Motor neuron (in vitro differentiated cells): ENCODE results near the gene GSTO2. TPM values are rescaled to one million over a fixed set of nuclear protein-coding genes. Genes with fewer than 3 reads are reported as not detected.

Source experiments
- ATAC-seq, 8 experiments: fragments of 200-7000 bp; cut with Tn5 transposase; replicated peaks in 6 of 8; 2 replicates each; pipeline ENCODE4 v1.8.0; 2021; ENCODE audit warnings: mild to moderate bottlenecking in 8 of 8, moderate library complexity in 8 of 8
- H3K27ac ChIP-seq, 2 donors: fragments of 250-450 bp; sonication (Bioruptor Pico); 2 replicates each; pipeline ENCODE4 v1.9.0; 2021; ENCODE audit warnings: antibody characterized with exemption in 2 of 2, mild to moderate bottlenecking in 2 of 2, moderate library complexity in 1 of 2
- H3K4me1 ChIP-seq, 2 donors: fragments of 250-450 bp; sonication (Bioruptor Pico); replicated peaks in 1 of 2; 2 replicates each; pipeline ENCODE4 v1.6.1; 2021; ENCODE audit warnings: antibody characterized with exemption in 2 of 2, mild to moderate bottlenecking in 2 of 2, moderate library complexity in 1 of 2
- H3K4me3 ChIP-seq, 5 donors: fragments of 250-450 bp; sonication (Bioruptor Pico); 2 replicates each; pipeline ENCODE4 v1.9.0; 2021; ENCODE audit warnings: antibody characterized with exemption in 5 of 5, mild to moderate bottlenecking in 5 of 5, moderate library complexity in 4 of 5
- WGBS, 10 experiments: fragments of 450-650 bp; shearing (Covaris generic); methylation state at CpG; one replicate each; pipeline ENCODE4 v1.0.0; 2022; 5-methylcytosine and 5-hydroxymethylcytosine counted together
- in situ Hi-C, 9 experiments: fragments of 400-800 bp; cut with MboI; loops; one replicate each; pipeline ENCODE4 v1.15.0; 2021; ENCODE audit warnings: low sequenced_read_pairs in 9 of 9, low pct_unique_long_range_greater_than_20kb in 2 of 9; ENCODE audit not compliant: unreplicated experiment in 9 of 9
- total RNA-seq, 8 experiments: library from RNA; unstranded; fragments of 300-600 nt; gene quantifications; 2 replicates each; pipeline versions ENCODE4 v1.2.3 to v1.2.4, GENCODE V29; 2022

Gene GSTO2
- total RNA-seq, 8 experiments from 2014 or later, result 0.88 to 3.6 (median 1.8) TPM

- Histone ChIP-seq H3K4me1 (no peaks in the 10 kb centered on the region), H3K27ac (no peak overlapping the region), H3K4me3 (peak overlapping the region in 1 of 5 donors; percentile 14)
- peak in 5 of 8 experiments; percentile 53 to 94 (median 74) for ATAC-seq
- in situ Hi-C loops, result no loop called here
- 0 to 94% (median 51%) methylated on average over 2 to 9 of the region's 42 CpGs; no CpG with 5 or more reads in 2 of the 10 experiments for WGBS, 10 experiments
These were observed 6.1 kb downstream of the GSTO2 start for GRCh38 chr10:104274762-104275721.

GRCh38 chr10:104276192-104276591 lies 7.2 kb downstream of the GSTO2 start:
- Histone ChIP-seq H3K27ac (no peak overlapping the region), H3K4me1 (no peaks in the 10 kb centered on the region), H3K4me3 (no peak overlapping the region)
- no peak for ATAC-seq
- in situ Hi-C loops, result no loop called here
- 50 to 100% (median 86%) methylated on average over 1 of the region's 1 CpG; no CpG with 5 or more reads in 3 of the 10 experiments for WGBS, 10 experiments

- in situ Hi-C loops, result no loop called here
- ATAC-seq, result no peak
- Histone ChIP-seq H3K4me1 (no peaks in the 10 kb centered on the region), H3K4me3 (no peak overlapping the region), H3K27ac (no peak overlapping the region)
- 82 to 100% (median 93%) methylated on average over 1 to 2 of the region's 2 CpGs; no CpG with 5 or more reads in 2 of the 10 experiments for WGBS, 10 experiments
These were observed 8.8 kb downstream of the GSTO2 start for GRCh38 chr10:104277785-104278184.

- Histone ChIP-seq H3K4me3 (no peak overlapping the region), H3K4me1 (no peaks in the 10 kb centered on the region), H3K27ac (no peak overlapping the region)
- no peak for ATAC-seq
- in situ Hi-C loops, result loop anchor here in 1 of 9 experiments (5.0 kb wide), 1 partner anchor 68 kb away; no protein-coding TSS in a partner anchor
- 75 to 100% (median 80%) methylated on average over 1 to 3 of the region's 3 CpGs; no CpG with 5 or more reads in 3 of the 10 experiments for WGBS, 10 experiments
These were observed 10.7 kb downstream of the GSTO2 start for GRCh38 chr10:104279550-104280259.

- 40 to 78% (median 57%) methylated on average over 1 to 3 of the region's 3 CpGs; no CpG with 5 or more reads in 3 of the 10 experiments for WGBS, 10 experiments
- no peak for ATAC-seq
- no peak overlapping the region for H3K4me3 ChIP-seq
- H3K27ac ChIP-seq, result no peak overlapping the region
- in situ Hi-C loops, result loop anchor here in 1 of 9 experiments (5.0 kb wide), 1 partner anchor 66 kb away; no protein-coding TSS in a partner anchor
- H3K4me1 ChIP-seq, result no peaks in the 10 kb centered on the region
These were observed 12.7 kb downstream of the GSTO2 start for GRCh38 chr10:104281694-104282093.

- no peaks in the 10 kb centered on the region for H3K4me1 ChIP-seq
- no peak overlapping the region for H3K4me3 ChIP-seq
- 0 to 76% (median 53%) methylated on average over 1 to 7 of the region's 7 CpGs; no CpG with 5 or more reads in 1 of the 10 experiments for WGBS, 10 experiments
- H3K27ac ChIP-seq, result no peak overlapping the region
- in situ Hi-C loops, result loop anchor here in 1 of 9 experiments (5.0 kb wide), 1 partner anchor 62 kb away; no protein-coding TSS in a partner anchor
- ATAC-seq, result peak in 4 of 8 experiments; percentile 43 to 94 (median 88)
These were observed 15.9 kb downstream of the GSTO2 start for GRCh38 chr10:104284846-104285245.

- Histone ChIP-seq H3K4me1 (no peaks in the 10 kb centered on the region), H3K27ac (no peak overlapping the region), H3K4me3 (no peak overlapping the region)
- in situ Hi-C loops, result no loop called here
- ATAC-seq, result no peak
- 57 to 100% (median 83%) methylated on average over 1 to 2 of the region's 2 CpGs; no CpG with 5 or more reads in 2 of the 10 experiments for WGBS, 10 experiments
These were observed 18.0 kb downstream of the GSTO2 start for GRCh38 chr10:104286939-104287338.

- Histone ChIP-seq H3K4me3 (no peak overlapping the region), H3K27ac (no peak overlapping the region), H3K4me1 (no peaks in the 10 kb centered on the region)
- ATAC-seq, result peak in 1 of 8 experiments; percentile 24
- WGBS, 10 experiments, result 20 to 100% (median 86%) methylated on average over 1 of the region's 1 CpG; no CpG with 5 or more reads in 1 of the 10 experiments
- in situ Hi-C loops, result no loop called here
These were observed 19.4 kb downstream of the GSTO2 start for GRCh38 chr10:104288355-104288754.

- Histone ChIP-seq H3K4me1 (no peaks in the 10 kb centered on the region), H3K27ac (no peak overlapping the region), H3K4me3 (no peak overlapping the region)
- in situ Hi-C loops, result loop anchor here in 1 of 9 experiments (10.0 kb wide), 1 partner anchor 53 kb away; no protein-coding TSS in a partner anchor
- 0 to 7% (median 1%) methylated on average over 2 to 16 of the region's 26 CpGs; no CpG with 5 or more reads in 2 of the 10 experiments for WGBS, 10 experiments
- peak; percentile 93 to 100 (median 100) for ATAC-seq
These were observed 22.5 kb downstream of the GSTO2 start for GRCh38 chr10:104291439-104291951.

GRCh38 chr10:104293011-104293410 lies 24.0 kb downstream of the GSTO2 start:
- H3K4me3 ChIP-seq, result no peak overlapping the region
- no peaks in the 10 kb centered on the region for H3K4me1 ChIP-seq
- WGBS, 10 experiments, result 0 to 88% (median 66%) methylated on average over 1 to 2 of the region's 2 CpGs
- no peak for ATAC-seq
- in situ Hi-C loops, result loop anchor here in 1 of 9 experiments (10.0 kb wide), 1 partner anchor 52 kb away; no protein-coding TSS in a partner anchor
- no peak overlapping the region for H3K27ac ChIP-seq

- 85 to 99% (median 92%) methylated on average over 3 to 5 of the region's 5 CpGs; no CpG with 5 or more reads in 1 of the 10 experiments for WGBS, 10 experiments
- Histone ChIP-seq H3K4me3 (no peak overlapping the region), H3K4me1 (no peaks in the 10 kb centered on the region), H3K27ac (no peak overlapping the region)
- in situ Hi-C loops, result loop anchor here in 1 of 9 experiments (10.0 kb wide), 1 partner anchor 51 kb away; no protein-coding TSS in a partner anchor
- no peak for ATAC-seq
These were observed 24.9 kb downstream of the GSTO2 start for GRCh38 chr10:104293781-104294321.
